Activated T-helper 1 cell treated with anti-CD3 and anti-CD28 coated beads, Interleukin-12 subunit alpha, Interleukin-12 subunit beta, Interleukin-2, Interleukin-4 antibody, amounts not matched to agents 30 ng/mL and 10 ng/mL and 1 ng/mL, durations not matched to agents 14 hours and 24 hours and 36 hours (primary cell): ENCODE results near the gene AGAP9. TPM values are rescaled to one million over a fixed set of nuclear protein-coding genes. Genes with fewer than 3 reads are reported as not detected.
"Not testable (repeated sequence)": the region's sequence is repeated elsewhere in the genome, so short reads cannot be mapped to it uniquely, and the experiment has no call there.

Source experiments
- DNase-seq: peaks from one replicate; pipeline ENCODE4 v3.0.0; 2021; ENCODE audit warnings: low spot score
- H3K27ac Mint-ChIP-seq: one replicate; pipeline ENCODE4 v1.8.0; 2021; ENCODE audit warnings: mild to moderate bottlenecking, mixed read lengths
- H3K27me3 Mint-ChIP-seq: one replicate; pipeline ENCODE4 v1.8.0; 2022; ENCODE audit warnings: mild to moderate bottlenecking, moderate library complexity, mixed read lengths; ENCODE audit not compliant: insufficient read depth
- H3K36me3 Mint-ChIP-seq: one replicate; pipeline ENCODE4 v1.8.0; 2021; ENCODE audit warnings: low read depth, mixed read lengths
- H3K4me1 Mint-ChIP-seq: one replicate; pipeline ENCODE4 v1.8.0; 2021; ENCODE audit warnings: low read depth, mixed read lengths
- H3K4me3 Mint-ChIP-seq: one replicate; pipeline ENCODE4 v1.8.0; 2021; ENCODE audit warnings: mild to moderate bottlenecking, moderate library complexity, mixed read lengths
- H3K9me3 Mint-ChIP-seq: one replicate; pipeline ENCODE4 v1.8.0; 2021; ENCODE audit warnings: mixed read lengths
- intact Hi-C: fragments of 100-400 bp; cut with micrococcal nuclease; formaldehyde crosslinking; loops from one replicate; pipeline ENCODE4 v1.15.1; 2024
- total RNA-seq: library from RNA; stranded (reverse); gene quantifications from 2 replicates; pipeline ENCODE4 v1.2.3, GENCODE V29; 2022

AGAP9 gene
- total RNA-seq, 1 donor from 2014 or later = 9.2 TPM

GRCh38 chr10:47461261-47461687 lies 62.2 kb downstream of the AGAP9 start:
- DNase-seq, H3K4me3 Mint-ChIP-seq, H3K27ac Mint-ChIP-seq: not testable (repeated sequence)

GRCh38 chr10:47458466-47459154 lies 64.8 kb downstream of the AGAP9 start:
- no peaks in the 10 kb centered on the region for H3K9me3 Mint-ChIP-seq
- no peak for DNase-seq
- no peaks in the 10 kb centered on the region for H3K36me3 Mint-ChIP-seq
- no peaks in the 10 kb centered on the region for H3K4me1 Mint-ChIP-seq
- intact Hi-C loops = no loop called here
- H3K27ac Mint-ChIP-seq = no peak overlapping the region
- peaks cover 11% of the 10 kb centered on the region for H3K27me3 Mint-ChIP-seq
- no peak overlapping the region for H3K4me3 Mint-ChIP-seq

More at GRCh38 chr10:47461261-47461687, 62.2 kb downstream of the AGAP9 start:
- H3K36me3 Mint-ChIP-seq, H3K27me3 Mint-ChIP-seq, H3K4me1 Mint-ChIP-seq, intact Hi-C loops, H3K9me3 Mint-ChIP-seq: not testable (repeated sequence)

GRCh38 chr10:47457826-47458225 lies 65.6 kb downstream of the AGAP9 start:
- peaks cover 14% of the 10 kb centered on the region for H3K27me3 Mint-ChIP-seq
- no peak overlapping the region for H3K27ac Mint-ChIP-seq
- intact Hi-C loops = no loop called here
- no peaks in the 10 kb centered on the region for H3K9me3 Mint-ChIP-seq
- no peaks in the 10 kb centered on the region for H3K4me1 Mint-ChIP-seq
- H3K4me3 Mint-ChIP-seq = no peak overlapping the region
- no peaks in the 10 kb centered on the region for H3K36me3 Mint-ChIP-seq
- DNase-seq = no peak

GRCh38 chr10:47457528-47457820 lies 66.0 kb downstream of the AGAP9 start:
- Mint-ChIP-seq H3K27me3 (peaks cover 14% of the 10 kb centered on the region), H3K36me3 (no peaks in the 10 kb centered on the region), H3K27ac (no peak overlapping the region), H3K9me3 (no peaks in the 10 kb centered on the region), H3K4me1 (no peaks in the 10 kb centered on the region), H3K4me3 (no peak overlapping the region)
- intact Hi-C loops = no loop called here
- no peak for DNase-seq

GRCh38 chr10:47456794-47457527 lies 66.5 kb downstream of the AGAP9 start:
- peaks cover 14% of the 10 kb centered on the region for H3K27me3 Mint-ChIP-seq
- intact Hi-C loops = no loop called here
- H3K4me1 Mint-ChIP-seq = no peaks in the 10 kb centered on the region
- no peak for DNase-seq
- H3K9me3 Mint-ChIP-seq = no peaks in the 10 kb centered on the region
- no peak overlapping the region for H3K4me3 Mint-ChIP-seq
- H3K36me3 Mint-ChIP-seq = no peaks in the 10 kb centered on the region
- H3K27ac Mint-ChIP-seq = no peak overlapping the region

- intact Hi-C loops = no loop called here
- no peak overlapping the region for H3K27ac Mint-ChIP-seq
- H3K4me1 Mint-ChIP-seq = no peaks in the 10 kb centered on the region
- no peak for DNase-seq
- no peaks in the 10 kb centered on the region for H3K36me3 Mint-ChIP-seq
- H3K27me3 Mint-ChIP-seq = peaks cover 14% of the 10 kb centered on the region
- H3K4me3 Mint-ChIP-seq = no peak overlapping the region
- H3K9me3 Mint-ChIP-seq = no peaks in the 10 kb centered on the region
Measured at GRCh38 chr10:47456079-47456785, 67.2 kb downstream of the AGAP9 start.

GRCh38 chr10:47455350-47456078 lies 67.9 kb downstream of the AGAP9 start:
- H3K36me3 Mint-ChIP-seq, H3K4me1 Mint-ChIP-seq, H3K27ac Mint-ChIP-seq, H3K4me3 Mint-ChIP-seq, H3K9me3 Mint-ChIP-seq, DNase-seq, intact Hi-C loops: not testable (repeated sequence)
- peaks cover 12% of the 10 kb centered on the region for H3K27me3 Mint-ChIP-seq

- no peaks in the 10 kb centered on the region for H3K36me3 Mint-ChIP-seq
- DNase-seq = no peak
- intact Hi-C loops = no loop called here
- H3K4me3 Mint-ChIP-seq = no peak overlapping the region
- H3K4me1 Mint-ChIP-seq = no peaks in the 10 kb centered on the region
- no peaks in the 10 kb centered on the region for H3K9me3 Mint-ChIP-seq
- H3K27me3 Mint-ChIP-seq = peaks cover 12% of the 10 kb centered on the region
- no peak overlapping the region for H3K27ac Mint-ChIP-seq
Measured at GRCh38 chr10:47454780-47455058, 68.7 kb downstream of the AGAP9 start.

GRCh38 chr10:47454008-47454779 lies 69.2 kb downstream of the AGAP9 start:
- peaks cover 8% of the 10 kb centered on the region for H3K27me3 Mint-ChIP-seq
- H3K4me3 Mint-ChIP-seq = no peak overlapping the region
- intact Hi-C loops = no loop called here
- no peak overlapping the region for H3K27ac Mint-ChIP-seq
- no peaks in the 10 kb centered on the region for H3K36me3 Mint-ChIP-seq
- no peaks in the 10 kb centered on the region for H3K4me1 Mint-ChIP-seq
- no peak for DNase-seq
- no peaks in the 10 kb centered on the region for H3K9me3 Mint-ChIP-seq

- no peaks in the 10 kb centered on the region for H3K36me3 Mint-ChIP-seq
- intact Hi-C loops = no loop called here
- no peaks in the 10 kb centered on the region for H3K9me3 Mint-ChIP-seq
- no peak for DNase-seq
- no peaks in the 10 kb centered on the region for H3K4me1 Mint-ChIP-seq
- H3K27me3 Mint-ChIP-seq = peaks cover 8% of the 10 kb centered on the region
- no peak overlapping the region for H3K4me3 Mint-ChIP-seq
- no peak overlapping the region for H3K27ac Mint-ChIP-seq
Measured at GRCh38 chr10:47453141-47454007, 70.1 kb downstream of the AGAP9 start.

GRCh38 chr10:47452495-47453140 lies 70.8 kb downstream of the AGAP9 start:
- Mint-ChIP-seq H3K9me3 (no peaks in the 10 kb centered on the region), H3K4me1 (no peaks in the 10 kb centered on the region), H3K27ac (no peak overlapping the region), H3K27me3 (peaks cover 8% of the 10 kb centered on the region), H3K4me3 (no peak overlapping the region), H3K36me3 (no peaks in the 10 kb centered on the region)
- intact Hi-C loops = no loop called here
- no peak for DNase-seq
